Omental fat pad (tissue), 4 donors: ENCODE results near the gene HSFX4. TPM values are rescaled to one million over a fixed set of nuclear protein-coding genes. Genes with fewer than 3 reads are reported as not detected.
"Not testable (repeated sequence)": the region's sequence is repeated elsewhere in the genome, so short reads cannot be mapped to it uniquely, and the experiment has no call there.

ENCODE experiments used
- ATAC-seq: fragments of 150-250 bp; one replicate; pipeline ENCODE4 v1.9.1; 2016; ENCODE audit warnings: mild to moderate bottlenecking, moderate library complexity; ENCODE audit not compliant: low FRiP score
- DNase-seq: peaks from one replicate; pipeline ENCODE4 v3.0.0-alpha.2; 2019; ENCODE audit warnings: low spot score
- total RNA-seq, 4 donors: library from RNA; depleted of rRNA; stranded (reverse); fragments of >200 nt; gene quantifications; one replicate each; pipeline ENCODE4 v1.1.0, GENCODE V29; 2016
- TF ChIP-seq, protein P1 (sequence below), 3 donors: fragments of 450-650 bp; IDR thresholded peaks; one replicate each; pipeline ENCODE4 v1.5.1; 2016 to 2017; ENCODE audit warnings: antibody characterized with exemption in 3 of 3, mild to moderate bottlenecking in 3 of 3, moderate library complexity in 2 of 3

Gene HSFX4
- total RNA-seq, 4 donors from 2014 or later: not detected

GRCh38 chrX:149909324-149910177, 19.8 kb upstream of the HSFX4 start:
- TF ChIP-seq, protein P1, sequence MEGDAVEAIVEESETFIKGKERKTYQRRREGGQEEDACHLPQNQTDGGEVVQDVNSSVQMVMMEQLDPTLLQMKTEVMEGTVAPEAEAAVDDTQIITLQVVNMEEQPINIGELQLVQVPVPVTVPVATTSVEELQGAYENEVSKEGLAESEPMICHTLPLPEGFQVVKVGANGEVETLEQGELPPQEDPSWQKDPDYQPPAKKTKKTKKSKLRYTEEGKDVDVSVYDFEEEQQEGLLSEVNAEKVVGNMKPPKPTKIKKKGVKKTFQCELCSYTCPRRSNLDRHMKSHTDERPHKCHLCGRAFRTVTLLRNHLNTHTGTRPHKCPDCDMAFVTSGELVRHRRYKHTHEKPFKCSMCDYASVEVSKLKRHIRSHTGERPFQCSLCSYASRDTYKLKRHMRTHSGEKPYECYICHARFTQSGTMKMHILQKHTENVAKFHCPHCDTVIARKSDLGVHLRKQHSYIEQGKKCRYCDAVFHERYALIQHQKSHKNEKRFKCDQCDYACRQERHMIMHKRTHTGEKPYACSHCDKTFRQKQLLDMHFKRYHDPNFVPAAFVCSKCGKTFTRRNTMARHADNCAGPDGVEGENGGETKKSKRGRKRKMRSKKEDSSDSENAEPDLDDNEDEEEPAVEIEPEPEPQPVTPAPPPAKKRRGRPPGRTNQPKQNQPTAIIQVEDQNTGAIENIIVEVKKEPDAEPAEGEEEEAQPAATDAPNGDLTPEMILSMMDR (IDR thresholded peaks at IDR 0.05): no peak
- ATAC-seq (no peak), DNase-seq (no peak)

DNA sequence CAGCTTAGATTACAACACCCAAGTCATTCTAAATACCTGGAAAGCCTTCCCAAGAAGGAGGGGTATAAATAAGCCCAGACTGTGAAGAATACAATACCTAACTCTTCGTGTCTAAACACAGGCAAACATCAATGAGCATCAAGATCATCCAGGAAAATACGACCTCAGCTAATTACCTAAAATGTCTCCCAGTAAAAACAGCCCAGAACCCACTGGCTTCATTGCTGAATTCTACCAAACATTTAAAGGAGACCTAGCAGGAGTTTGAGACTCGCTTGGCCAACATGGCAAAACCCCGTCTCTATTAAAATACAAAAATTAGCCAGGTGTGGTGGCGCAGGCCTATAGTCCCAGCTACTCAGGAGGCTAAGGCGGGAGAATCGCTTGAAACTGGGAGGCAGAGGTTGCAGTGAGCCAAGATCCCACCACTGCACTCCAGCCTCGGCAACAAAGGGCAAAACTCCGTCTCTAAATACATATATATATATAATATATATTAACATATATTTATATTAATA, 19.1 kb upstream of the HSFX4 start:
- no peak for DNase-seq
- TF ChIP-seq, protein P1 (IDR thresholded peaks at IDR 0.05): no peak

GRCh38 chrX:149916745-149917392, 12.5 kb upstream of the HSFX4 start:
- DNase-seq: no peak
- ATAC-seq: no peak
- TF ChIP-seq, protein P1 (IDR thresholded peaks at IDR 0.05): no peak

More for the DNA sequence above, 19.1 kb upstream of the HSFX4 start:
- ATAC-seq: no peak

- not testable (repeated sequence) for ATAC-seq, DNase-seq
Measured at GRCh38 chrX:149923836-149924235, 5.5 kb upstream of the HSFX4 start.

- ATAC-seq, DNase-seq: not testable (repeated sequence)
Measured at GRCh38 chrX:149924434-149924833, 4.9 kb upstream of the HSFX4 start.

GRCh38 chrX:149927245-149927963, 2.0 kb upstream of the HSFX4 start:
- not testable (repeated sequence) for DNase-seq, ATAC-seq

GRCh38 chrX:149927964-149928258, 1.5 kb upstream of the HSFX4 start:
- not testable (repeated sequence) for ATAC-seq, DNase-seq

DNA sequence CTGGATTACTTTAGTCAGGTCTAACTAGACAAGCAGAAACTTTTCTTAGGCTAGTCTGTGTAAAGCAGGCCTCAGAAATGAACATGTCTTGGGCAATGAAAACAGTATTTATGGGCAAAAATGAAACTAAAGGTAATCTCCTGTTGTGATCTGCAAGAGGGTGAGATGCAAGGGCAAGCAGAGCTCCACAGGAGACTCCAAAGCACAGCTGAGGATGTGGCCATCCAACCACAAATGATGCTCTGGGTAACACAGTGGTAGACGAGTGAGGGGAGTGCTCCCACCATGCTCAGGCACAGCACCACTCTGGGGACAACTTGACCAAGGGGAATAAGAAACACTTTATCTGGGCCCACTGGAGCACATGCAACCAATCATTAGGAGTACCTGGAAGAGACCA, 738 bp upstream of the HSFX4 start:
- not testable (repeated sequence) for ATAC-seq, DNase-seq

- ATAC-seq, DNase-seq: not testable (repeated sequence)
Measured at GRCh38 chrX:149931355-149931754, 2.0 kb downstream of the HSFX4 start.

GRCh38 chrX:149932150-149932549, 2.8 kb downstream of the HSFX4 start:
- DNase-seq, ATAC-seq: not testable (repeated sequence)

DNA sequence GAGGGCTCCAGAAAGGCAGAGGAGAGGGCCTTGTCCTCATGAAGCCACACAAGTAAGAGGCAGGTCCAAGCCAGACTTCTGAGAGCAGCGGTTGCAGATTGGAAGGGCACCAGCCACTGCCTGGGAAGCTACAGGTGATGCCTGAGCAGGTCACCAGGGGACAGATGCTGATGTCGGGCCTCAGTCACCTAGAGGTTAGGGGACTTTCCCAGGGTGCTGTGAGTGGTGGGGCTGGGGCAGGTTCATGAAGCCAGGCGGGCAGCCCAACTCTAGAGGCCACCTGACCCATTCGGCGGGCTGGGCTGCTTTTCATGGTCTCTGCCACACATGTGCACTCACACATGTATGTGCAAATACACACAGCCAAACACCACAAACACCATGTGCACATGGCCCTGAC, 3.6 kb downstream of the HSFX4 start:
- ATAC-seq, DNase-seq: not testable (repeated sequence)

DNA sequence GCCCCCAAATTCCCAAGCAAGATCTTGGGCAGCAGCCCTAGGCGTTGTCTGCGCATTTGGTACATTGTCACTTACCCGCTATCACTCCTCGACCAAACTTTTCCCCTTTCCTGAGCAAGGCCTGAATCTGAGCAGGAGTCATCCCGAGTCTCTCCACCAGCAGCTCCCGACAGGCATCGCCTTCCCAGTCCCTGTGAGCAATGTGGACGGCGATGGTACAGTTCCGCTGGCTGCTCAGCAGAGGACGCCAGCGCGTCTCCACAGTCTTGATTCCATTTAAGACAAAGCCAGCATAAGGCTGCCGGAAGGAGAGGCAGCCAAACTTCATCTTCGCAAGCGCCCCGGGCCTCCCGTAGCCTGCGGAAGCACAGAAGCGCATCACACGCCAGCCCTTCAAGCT, 4.2 kb downstream of the HSFX4 start:
- DNase-seq, ATAC-seq: not testable (repeated sequence)

GRCh38 chrX:149937328-149937727, 8.0 kb downstream of the HSFX4 start:
- not testable (repeated sequence) for DNase-seq, ATAC-seq
